Body of pancreas (tissue), 4 donors: Measurements from ENCODE around the gene TMBIM1. TPM values are rescaled to one million over a fixed set of nuclear protein-coding genes. Genes with fewer than 3 reads are reported as not detected.
A peak's percentile ranks its signal among the peaks of the same experiment; 100 is the strongest.

Experiments used
- ATAC-seq: fragments of 150-250 bp; one replicate; pipeline ENCODE4 v1.9.1; 2016
- DNase-seq, 4 donors: peaks; one replicate each; pipeline ENCODE4 v3.0.0-alpha.2; 2019
- H3K27ac ChIP-seq, 4 donors: fragments of 200-600 bp; sonication (generic); 1 replicate in 3 of 4; 2 replicates in 1 of 4; pipeline versions ENCODE4 v1.5.1 to v1.6.1; 2016 to 2019; ENCODE audit warnings: mild to moderate bottlenecking in 1 of 4, mixed read lengths in 1 of 4, moderate library complexity in 1 of 4
- H3K27me3 ChIP-seq, 2 donors: fragments of 200-600 bp; sonication (generic); one replicate each; pipeline ENCODE4 v1.6.0; 2016; ENCODE audit warnings: mild to moderate bottlenecking in 1 of 2
- H3K36me3 ChIP-seq, 2 donors: fragments of 200-600 bp; sonication (generic); replicated peaks in 1 of 2; 2 replicates each; pipeline ENCODE4 v1.5.1; 2016; ENCODE audit warnings: low read depth in 2 of 2; ENCODE audit not compliant: insufficient read depth in 1 of 2
- H3K4me1 ChIP-seq: fragments of 200-600 bp; sonication (generic); one replicate; pipeline ENCODE4 v1.6.0; 2016
- H3K4me3 ChIP-seq, 2 donors: fragments of 200-600 bp; sonication (generic); 1 replicate in 1 of 2; 2 replicates in 1 of 2; pipeline ENCODE4 v1.5.1; 2016 to 2019
- H3K9me3 ChIP-seq, 3 donors: fragments of 200-600 bp; sonication (generic); 1 replicate in 2 of 3; 2 replicates in 1 of 3; pipeline ENCODE4 v1.5.1; 2016
- POLR2A ChIP-seq, 3 donors: fragments of 450-650 bp; IDR thresholded peaks; one replicate each; pipeline ENCODE4 v1.6.1; 2016; ENCODE audit warnings: antibody characterized with exemption in 3 of 3, mild to moderate bottlenecking in 2 of 3
- WGBS, 2 donors: methylation state at CpG; one replicate each; pipeline ENCODE4 v1.1.5; 2017; 5-methylcytosine and 5-hydroxymethylcytosine counted together
- intact Hi-C: fragments of 100-400 bp; cut with DNase I; formaldehyde crosslinking; loops from one replicate; pipeline ENCODE4 v1.15.1; 2023
- total RNA-seq, 2 donors: library from RNA; depleted of rRNA; stranded (reverse); fragments of >200 nt; gene quantifications; one replicate each; pipeline ENCODE4 v1.1.0, GENCODE V29; 2016
- TF ChIP-seq, protein P1 (sequence below), 7 experiments: fragments of 450-650 bp in 4 of 7; fragments of 200-600 bp in 3 of 7; sonication (generic) in 3 of 7; IDR thresholded peaks; one replicate each; pipeline ENCODE4 v1.5.1; 2016 to 2019; ENCODE audit warnings: antibody characterized with exemption in 7 of 7

TMBIM1 gene
- total RNA-seq, 2 donors from 2014 or later = 125 to 148 TPM

DNA sequence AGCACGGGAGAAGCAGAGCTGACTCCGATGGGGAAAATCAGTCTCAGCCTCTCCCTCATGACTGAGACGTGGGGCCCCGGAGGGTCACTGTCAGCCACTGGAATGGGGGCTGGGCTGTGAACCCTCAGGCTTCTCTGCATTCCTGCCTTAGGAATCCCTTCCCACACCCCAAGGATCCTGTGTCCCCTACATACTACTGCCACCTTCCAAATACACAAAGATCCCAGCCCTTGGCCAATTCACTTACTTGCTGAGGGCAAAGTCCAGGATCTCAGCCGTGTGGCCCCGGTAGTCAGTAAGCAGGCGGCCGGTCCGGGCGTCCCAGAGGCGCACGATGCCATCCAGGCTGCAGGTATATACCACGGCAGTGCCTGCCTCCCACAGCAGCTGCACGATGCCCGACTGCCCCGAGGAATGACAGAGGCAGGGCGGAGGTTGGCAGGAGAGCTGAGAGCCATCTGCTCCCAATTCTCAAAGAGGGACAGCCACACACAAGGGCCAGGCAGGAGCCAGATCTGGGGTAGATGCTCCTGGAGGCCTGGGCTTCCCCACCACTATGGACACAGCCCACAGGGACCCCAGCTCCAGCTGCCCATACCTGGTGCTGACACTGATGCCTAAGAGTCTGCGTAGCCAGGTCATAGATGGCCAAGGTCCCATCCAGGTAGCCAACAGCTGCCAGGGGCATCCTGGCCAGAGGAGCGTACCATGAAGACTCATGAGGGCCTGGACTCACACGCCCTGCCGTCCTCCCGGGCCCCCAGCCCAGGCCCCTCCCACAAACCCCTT is 27.3 kb downstream of the TMBIM1 start:
- ATAC-seq (peak; percentile 33), DNase-seq (peak in 3 of 4 donors; percentile 41 to 60 (median 47))
- intact Hi-C loops = loop anchor here (10.0 kb wide), 1 partner anchor 390 kb away; the partner anchor contains the start of genes BCS1L and ZNF142
- Histone ChIP-seq H3K4me3 (no peak overlapping the region), H3K27ac (no peak overlapping the region), H3K4me1 (peaks cover 61% of the 10 kb centered on the region), H3K9me3 (no peaks in the 10 kb centered on the region), H3K27me3 (no peaks in the 10 kb centered on the region), H3K36me3 (peaks cover 0 to 14% of the 10 kb centered on the region in 2 donors)
- TF ChIP-seq, protein P1, sequence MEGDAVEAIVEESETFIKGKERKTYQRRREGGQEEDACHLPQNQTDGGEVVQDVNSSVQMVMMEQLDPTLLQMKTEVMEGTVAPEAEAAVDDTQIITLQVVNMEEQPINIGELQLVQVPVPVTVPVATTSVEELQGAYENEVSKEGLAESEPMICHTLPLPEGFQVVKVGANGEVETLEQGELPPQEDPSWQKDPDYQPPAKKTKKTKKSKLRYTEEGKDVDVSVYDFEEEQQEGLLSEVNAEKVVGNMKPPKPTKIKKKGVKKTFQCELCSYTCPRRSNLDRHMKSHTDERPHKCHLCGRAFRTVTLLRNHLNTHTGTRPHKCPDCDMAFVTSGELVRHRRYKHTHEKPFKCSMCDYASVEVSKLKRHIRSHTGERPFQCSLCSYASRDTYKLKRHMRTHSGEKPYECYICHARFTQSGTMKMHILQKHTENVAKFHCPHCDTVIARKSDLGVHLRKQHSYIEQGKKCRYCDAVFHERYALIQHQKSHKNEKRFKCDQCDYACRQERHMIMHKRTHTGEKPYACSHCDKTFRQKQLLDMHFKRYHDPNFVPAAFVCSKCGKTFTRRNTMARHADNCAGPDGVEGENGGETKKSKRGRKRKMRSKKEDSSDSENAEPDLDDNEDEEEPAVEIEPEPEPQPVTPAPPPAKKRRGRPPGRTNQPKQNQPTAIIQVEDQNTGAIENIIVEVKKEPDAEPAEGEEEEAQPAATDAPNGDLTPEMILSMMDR (IDR thresholded peaks at IDR 0.05) = no peak
- TF ChIP-seq POLR2A (IDR thresholded peaks at IDR 0.05) = no peak
- 61 to 63% methylated on average over 12 to 21 of the region's 22 CpGs for WGBS, 2 donors

DNA sequence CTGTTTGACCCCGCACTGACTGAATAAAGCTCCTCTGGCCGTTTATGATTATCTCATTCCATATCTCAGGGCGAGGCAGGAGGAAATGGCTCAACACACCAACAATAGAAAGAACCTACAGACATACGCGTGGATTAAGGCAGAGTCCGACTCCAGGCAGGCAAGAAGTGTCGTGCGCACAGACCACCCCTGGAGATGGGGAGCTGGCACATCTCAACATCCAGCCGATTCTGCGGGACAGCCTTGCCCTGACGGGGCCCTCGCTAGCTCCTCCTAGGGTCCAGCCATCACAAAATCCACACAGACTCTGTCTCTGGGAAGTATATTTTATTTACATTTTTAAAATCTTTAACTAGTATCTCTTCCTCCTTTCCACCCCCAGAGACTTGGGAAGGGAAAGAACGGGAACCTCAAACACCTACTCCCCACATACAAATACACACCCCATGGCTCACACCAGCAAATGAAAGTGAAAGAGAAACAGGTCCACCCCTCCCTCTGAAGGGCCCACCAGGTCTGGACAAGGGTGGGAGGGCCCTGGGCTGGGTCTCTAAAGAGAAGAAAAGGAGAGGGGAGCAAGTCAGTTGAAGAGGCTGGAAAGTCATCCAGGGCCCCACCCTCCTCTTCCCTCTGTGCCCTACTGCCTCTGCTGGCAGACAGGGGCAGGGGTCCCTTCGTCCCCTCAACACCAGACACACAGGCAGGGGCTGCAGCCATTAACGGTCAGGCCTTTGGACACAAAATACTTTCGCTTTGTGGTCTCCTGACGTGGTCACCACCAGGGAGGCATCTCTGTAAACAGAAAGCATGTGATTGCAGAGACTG is 28.3 kb downstream of the TMBIM1 start:
- Histone ChIP-seq H3K27ac (no peak overlapping the region), H3K4me3 (no peak overlapping the region), H3K36me3 (peaks cover 0 to 14% of the 10 kb centered on the region in 2 donors), H3K27me3 (no peaks in the 10 kb centered on the region), H3K4me1 (peaks cover 57% of the 10 kb centered on the region), H3K9me3 (no peaks in the 10 kb centered on the region)
- ATAC-seq = no peak
- no peak for DNase-seq
- 76 to 78% methylated on average over 9 to 17 of the region's 17 CpGs for WGBS, 2 donors
- intact Hi-C loops = loop anchor here (10.0 kb wide), 1 partner anchor 391 kb away; the partner anchor contains the start of genes BCS1L and ZNF142
- TF ChIP-seq POLR2A (IDR thresholded peaks at IDR 0.05) = no peak
- TF ChIP-seq, protein P1 (IDR thresholded peaks at IDR 0.05) = no peak

DNA sequence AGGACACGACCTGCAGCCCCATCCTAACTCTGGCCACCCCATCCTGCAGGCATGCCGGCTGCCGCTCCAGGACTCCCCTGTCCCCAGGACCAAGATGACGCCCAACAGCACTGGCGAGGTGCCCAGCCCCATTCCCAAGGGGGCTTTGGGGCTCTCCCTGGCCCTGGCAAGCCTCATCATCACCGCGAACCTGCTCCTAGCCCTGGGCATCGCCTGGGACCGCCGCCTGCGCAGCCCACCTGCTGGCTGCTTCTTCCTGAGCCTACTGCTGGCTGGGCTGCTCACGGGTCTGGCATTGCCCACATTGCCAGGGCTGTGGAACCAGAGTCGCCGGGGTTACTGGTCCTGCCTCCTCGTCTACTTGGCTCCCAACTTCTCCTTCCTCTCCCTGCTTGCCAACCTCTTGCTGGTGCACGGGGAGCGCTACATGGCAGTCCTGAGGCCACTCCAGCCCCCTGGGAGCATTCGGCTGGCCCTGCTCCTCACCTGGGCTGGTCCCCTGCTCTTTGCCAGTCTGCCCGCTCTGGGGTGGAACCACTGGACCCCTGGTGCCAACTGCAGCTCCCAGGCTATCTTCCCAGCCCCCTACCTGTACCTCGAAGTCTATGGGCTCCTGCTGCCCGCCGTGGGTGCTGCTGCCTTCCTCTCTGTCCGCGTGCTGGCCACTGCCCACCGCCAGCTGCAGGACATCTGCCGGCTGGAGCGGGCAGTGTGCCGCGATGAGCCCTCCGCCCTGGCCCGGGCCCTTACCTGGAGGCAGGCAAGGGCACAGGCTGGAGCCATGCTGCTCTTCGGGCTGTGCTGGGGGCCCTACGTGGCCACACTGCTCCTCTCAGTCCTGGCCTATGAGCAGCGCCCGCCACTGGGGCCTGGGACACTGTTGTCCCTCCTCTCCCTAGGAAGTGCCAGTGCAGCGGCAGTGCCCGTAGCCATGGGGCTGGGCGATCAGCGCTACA is 29.4 kb downstream of the TMBIM1 start:
- DNase-seq (peak in 1 of 4 donors; percentile 24), ATAC-seq (no peak)
- Histone ChIP-seq H3K4me1 (peaks cover 53% of the 10 kb centered on the region), H3K4me3 (no peak overlapping the region), H3K27ac (no peak overlapping the region), H3K9me3 (no peaks in the 10 kb centered on the region), H3K27me3 (no peaks in the 10 kb centered on the region), H3K36me3 (peaks cover 0 to 14% of the 10 kb centered on the region in 2 donors)
- WGBS, 2 donors = 82 to 87% methylated on average over 19 to 35 of the region's 39 CpGs
- TF ChIP-seq POLR2A (IDR thresholded peaks at IDR 0.05) = no peak
- TF ChIP-seq, protein P1 (IDR thresholded peaks at IDR 0.05) = no peak
- intact Hi-C loops = loop anchor here (10.0 kb wide), 1 partner anchor 392 kb away; the partner anchor contains the start of genes BCS1L and ZNF142

DNA sequence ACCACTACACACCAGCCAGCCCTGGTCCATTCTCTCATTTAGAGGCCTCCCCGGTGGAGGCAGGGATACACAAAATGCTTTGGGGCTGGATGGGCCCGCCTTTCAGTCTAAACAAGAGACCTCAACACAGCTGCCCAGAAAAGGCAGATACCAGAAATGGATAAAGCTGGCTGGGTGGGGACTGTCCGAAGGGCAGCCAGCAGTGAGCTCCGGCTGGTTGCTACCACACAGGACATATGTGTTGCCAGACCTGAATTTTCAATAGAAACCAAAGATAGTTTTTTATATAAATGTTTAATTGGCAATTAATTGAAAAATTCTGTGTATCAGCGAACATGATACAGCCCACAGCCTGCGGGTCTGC is 30.1 kb downstream of the TMBIM1 start:
- Histone ChIP-seq H3K4me1 (peaks cover 51% of the 10 kb centered on the region), H3K27me3 (no peaks in the 10 kb centered on the region), H3K4me3 (no peak overlapping the region), H3K36me3 (peaks cover 0 to 14% of the 10 kb centered on the region in 2 donors), H3K27ac (peak overlapping the region in 2 of 4 donors; percentile 59 to 66), H3K9me3 (no peaks in the 10 kb centered on the region)
- intact Hi-C loops = loop anchor here (10.0 kb wide), 1 partner anchor 393 kb away; the partner anchor contains the start of genes BCS1L and ZNF142
- DNase-seq (no peak), ATAC-seq (no peak)
- TF ChIP-seq, protein P1 (IDR thresholded peaks at IDR 0.05) = no peak
- no peak for TF ChIP-seq POLR2A (IDR thresholded peaks at IDR 0.05)
- 80 to 90% methylated on average over 5 to 6 of the region's 6 CpGs for WGBS, 2 donors
